ENCODE results near the gene PLA2G3. TPM values are rescaled to one million over a fixed set of nuclear protein-coding genes. Genes with fewer than 3 reads are reported as not detected.

The PLA2G3 gene
- total and polyA plus RNA-seq, 2 of the 13 experiments (the other 11 are each of a cell fraction or from before 2014, with no cell fraction given) = 0.12 to 0.42 TPM

DNA sequence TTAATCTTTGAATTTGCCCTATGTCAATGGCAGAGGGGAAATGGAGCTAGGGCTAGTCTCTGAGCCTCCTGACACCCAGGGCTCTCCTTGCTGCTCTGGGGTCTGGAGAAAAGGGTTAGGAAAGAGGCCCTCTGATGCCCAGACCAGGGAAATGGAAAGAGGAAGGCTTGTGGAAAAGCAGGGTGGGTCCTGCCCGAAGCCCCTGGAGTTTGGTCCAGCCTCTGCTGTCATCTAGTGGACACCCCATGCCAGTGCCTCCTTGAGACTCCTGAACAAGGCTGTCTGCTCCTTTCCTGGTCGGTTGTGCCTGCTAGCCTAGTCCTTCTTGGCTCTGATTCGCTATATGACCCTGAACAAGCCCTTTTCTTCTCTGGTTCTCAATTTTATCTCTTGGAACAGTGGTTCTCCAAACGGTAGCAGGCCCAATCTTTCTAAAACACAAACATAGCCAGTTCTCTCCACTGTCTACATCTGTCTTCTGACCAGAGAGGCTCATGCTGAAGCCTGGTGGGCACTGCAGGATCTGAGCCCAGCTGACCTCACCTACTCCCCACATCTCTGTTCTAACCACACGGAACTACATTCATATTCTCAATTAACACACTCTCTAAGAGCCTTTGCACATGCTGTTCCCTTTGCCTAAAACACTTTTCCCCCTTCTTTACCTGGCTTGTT, 8.8 kb upstream of the PLA2G3 start (continued):
- TF ChIP-seq ZNF747 (CRISPR knock-in tag; IDR thresholded peaks at IDR 0.05; ENCODE audit: borderline replicate concordance) (no peak; the same call in 1 of the 2 replicates), ZNF12 (CRISPR knock-in tag; IDR thresholded peaks at IDR 0.05) (no peak), NCOA2 (CRISPR knock-in tag; IDR thresholded peaks at IDR 0.05) (0 out of 2 replicates have a peak, but pooled peaks have one; percentile 25), RXRB (CRISPR knock-in tag; IDR thresholded peaks at IDR 0.05; ENCODE audit: borderline replicate concordance) (peak; percentile 73; the same call in 1 of the 2 replicates), SAP130 (CRISPR knock-in tag; IDR thresholded peaks at IDR 0.05; ENCODE audit: low read depth) (peak; percentile 17; the same call in 1 of the 2 replicates), FOXC1 (CRISPR knock-in tag; IDR thresholded peaks at IDR 0.05; ENCODE audit: borderline replicate concordance) (peak; percentile 52; the same call in 1 of the 2 replicates), ZNF572 (CRISPR knock-in tag; IDR thresholded peaks at IDR 0.05) (0 out of 2 replicates have a peak, but pooled peaks have one; percentile 31), GATA4 (IDR thresholded peaks at IDR 0.05; ENCODE audit: borderline replicate concordance, low read depth) (no peak), ZNF350 (CRISPR knock-in tag; IDR thresholded peaks at IDR 0.05; ENCODE audit: borderline replicate concordance, low read depth) (peak; percentile 40; the same call in 1 of the 2 replicates), RCOR2 (CRISPR knock-in tag; IDR thresholded peaks at IDR 0.05) (no peak), ZFP36L1 (CRISPR knock-in tag; IDR thresholded peaks at IDR 0.05) (peak; percentile 56; the same call in 1 of the 2 replicates), PPARG (CRISPR knock-in tag; conservative IDR thresholded peaks at IDR 0.05) (peak; percentile 81)
- TF ChIP-seq, protein P1, sequence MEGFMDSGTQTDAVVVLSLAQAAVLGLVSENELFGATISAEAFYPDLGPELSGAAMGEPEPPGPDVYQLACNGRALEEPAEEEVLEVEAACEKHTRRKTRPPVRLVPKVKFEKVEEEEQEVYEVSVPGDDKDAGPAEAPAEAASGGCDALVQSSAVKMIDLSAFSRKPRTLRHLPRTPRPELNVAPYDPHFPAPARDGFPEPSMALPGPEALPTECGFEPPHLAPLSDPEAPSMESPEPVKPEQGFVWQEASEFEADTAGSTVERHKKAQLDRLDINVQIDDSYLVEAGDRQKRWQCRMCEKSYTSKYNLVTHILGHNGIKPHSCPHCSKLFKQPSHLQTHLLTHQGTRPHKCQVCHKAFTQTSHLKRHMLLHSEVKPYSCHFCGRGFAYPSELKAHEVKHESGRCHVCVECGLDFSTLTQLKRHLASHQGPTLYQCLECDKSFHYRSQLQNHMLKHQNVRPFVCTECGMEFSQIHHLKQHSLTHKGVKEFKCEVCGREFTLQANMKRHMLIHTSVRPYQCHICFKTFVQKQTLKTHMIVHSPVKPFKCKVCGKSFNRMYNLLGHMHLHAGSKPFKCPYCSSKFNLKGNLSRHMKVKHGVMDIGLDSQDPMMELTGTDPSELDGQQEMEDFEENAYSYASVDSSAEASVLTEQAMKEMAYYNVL (CRISPR knock-in tag; IDR thresholded peaks at IDR 0.05; ENCODE audit: borderline replicate concordance) = no peak
- TF ChIP-seq, protein P2, sequence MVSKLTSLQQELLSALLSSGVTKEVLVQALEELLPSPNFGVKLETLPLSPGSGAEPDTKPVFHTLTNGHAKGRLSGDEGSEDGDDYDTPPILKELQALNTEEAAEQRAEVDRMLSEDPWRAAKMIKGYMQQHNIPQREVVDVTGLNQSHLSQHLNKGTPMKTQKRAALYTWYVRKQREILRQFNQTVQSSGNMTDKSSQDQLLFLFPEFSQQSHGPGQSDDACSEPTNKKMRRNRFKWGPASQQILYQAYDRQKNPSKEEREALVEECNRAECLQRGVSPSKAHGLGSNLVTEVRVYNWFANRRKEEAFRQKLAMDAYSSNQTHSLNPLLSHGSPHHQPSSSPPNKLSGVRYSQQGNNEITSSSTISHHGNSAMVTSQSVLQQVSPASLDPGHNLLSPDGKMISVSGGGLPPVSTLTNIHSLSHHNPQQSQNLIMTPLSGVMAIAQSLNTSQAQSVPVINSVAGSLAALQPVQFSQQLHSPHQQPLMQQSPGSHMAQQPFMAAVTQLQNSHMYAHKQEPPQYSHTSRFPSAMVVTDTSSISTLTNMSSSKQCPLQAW (CRISPR knock-in tag; IDR thresholded peaks at IDR 0.05) = 0 out of 2 replicates have a peak, but pooled peaks have one; percentile 28
- TF ChIP-seq, protein P3, sequence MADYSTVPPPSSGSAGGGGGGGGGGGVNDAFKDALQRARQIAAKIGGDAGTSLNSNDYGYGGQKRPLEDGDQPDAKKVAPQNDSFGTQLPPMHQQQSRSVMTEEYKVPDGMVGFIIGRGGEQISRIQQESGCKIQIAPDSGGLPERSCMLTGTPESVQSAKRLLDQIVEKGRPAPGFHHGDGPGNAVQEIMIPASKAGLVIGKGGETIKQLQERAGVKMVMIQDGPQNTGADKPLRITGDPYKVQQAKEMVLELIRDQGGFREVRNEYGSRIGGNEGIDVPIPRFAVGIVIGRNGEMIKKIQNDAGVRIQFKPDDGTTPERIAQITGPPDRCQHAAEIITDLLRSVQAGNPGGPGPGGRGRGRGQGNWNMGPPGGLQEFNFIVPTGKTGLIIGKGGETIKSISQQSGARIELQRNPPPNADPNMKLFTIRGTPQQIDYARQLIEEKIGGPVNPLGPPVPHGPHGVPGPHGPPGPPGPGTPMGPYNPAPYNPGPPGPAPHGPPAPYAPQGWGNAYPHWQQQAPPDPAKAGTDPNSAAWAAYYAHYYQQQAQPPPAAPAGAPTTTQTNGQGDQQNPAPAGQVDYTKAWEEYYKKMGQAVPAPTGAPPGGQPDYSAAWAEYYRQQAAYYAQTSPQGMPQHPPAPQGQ (CRISPR knock-in tag; IDR thresholded peaks at IDR 0.05; ENCODE audit: borderline replicate concordance) = no peak
- TF ChIP-seq, protein P4, sequence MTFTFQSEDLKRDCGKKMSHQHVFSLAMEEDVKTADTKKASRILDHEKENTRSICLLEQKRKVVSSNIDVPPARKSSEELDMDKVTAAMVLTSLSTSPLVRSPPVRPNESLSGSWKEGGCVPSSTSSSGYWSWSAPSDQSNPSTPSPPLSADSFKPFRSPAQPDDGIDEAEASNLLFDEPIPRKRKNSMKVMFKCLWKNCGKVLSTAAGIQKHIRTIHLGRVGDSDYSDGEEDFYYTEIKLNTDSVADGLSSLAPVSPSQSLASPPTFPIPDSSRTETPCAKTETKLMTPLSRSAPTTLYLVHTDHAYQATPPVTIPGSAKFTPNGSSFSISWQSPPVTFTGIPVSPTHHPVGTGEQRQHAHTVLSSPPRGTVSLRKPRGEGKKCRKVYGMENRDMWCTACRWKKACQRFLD (CRISPR knock-in tag; IDR thresholded peaks at IDR 0.05; ENCODE audit: borderline replicate concordance) = 0 out of 2 replicates have a peak, but pooled peaks have one; percentile 46
- TF ChIP-seq, protein P5, sequence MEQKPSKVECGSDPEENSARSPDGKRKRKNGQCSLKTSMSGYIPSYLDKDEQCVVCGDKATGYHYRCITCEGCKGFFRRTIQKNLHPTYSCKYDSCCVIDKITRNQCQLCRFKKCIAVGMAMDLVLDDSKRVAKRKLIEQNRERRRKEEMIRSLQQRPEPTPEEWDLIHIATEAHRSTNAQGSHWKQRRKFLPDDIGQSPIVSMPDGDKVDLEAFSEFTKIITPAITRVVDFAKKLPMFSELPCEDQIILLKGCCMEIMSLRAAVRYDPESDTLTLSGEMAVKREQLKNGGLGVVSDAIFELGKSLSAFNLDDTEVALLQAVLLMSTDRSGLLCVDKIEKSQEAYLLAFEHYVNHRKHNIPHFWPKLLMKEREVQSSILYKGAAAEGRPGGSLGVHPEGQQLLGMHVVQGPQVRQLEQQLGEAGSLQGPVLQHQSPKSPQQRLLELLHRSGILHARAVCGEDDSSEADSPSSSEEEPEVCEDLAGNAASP (CRISPR knock-in tag; IDR thresholded peaks at IDR 0.05; ENCODE audit: borderline replicate concordance) = 0 out of 2 replicates have a peak, but pooled peaks have one; percentile 10
- TF ChIP-seq, protein P6, sequence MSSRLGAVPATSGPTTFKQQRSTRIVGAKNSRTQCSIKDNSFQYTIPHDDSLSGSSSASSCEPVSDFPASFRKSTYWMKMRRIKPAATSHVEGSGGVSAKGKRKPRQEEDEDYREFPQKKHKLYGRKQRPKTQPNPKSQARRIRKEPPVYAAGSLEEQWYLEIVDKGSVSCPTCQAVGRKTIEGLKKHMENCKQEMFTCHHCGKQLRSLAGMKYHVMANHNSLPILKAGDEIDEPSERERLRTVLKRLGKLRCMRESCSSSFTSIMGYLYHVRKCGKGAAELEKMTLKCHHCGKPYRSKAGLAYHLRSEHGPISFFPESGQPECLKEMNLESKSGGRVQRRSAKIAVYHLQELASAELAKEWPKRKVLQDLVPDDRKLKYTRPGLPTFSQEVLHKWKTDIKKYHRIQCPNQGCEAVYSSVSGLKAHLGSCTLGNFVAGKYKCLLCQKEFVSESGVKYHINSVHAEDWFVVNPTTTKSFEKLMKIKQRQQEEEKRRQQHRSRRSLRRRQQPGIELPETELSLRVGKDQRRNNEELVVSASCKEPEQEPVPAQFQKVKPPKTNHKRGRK (CRISPR knock-in tag; IDR thresholded peaks at IDR 0.05) = no peak
